Measurements from ENCODE around the gene COG5. TPM values are rescaled to one million over a fixed set of nuclear protein-coding genes. Genes with fewer than 3 reads are reported as not detected.

The COG5 gene
- 7.5 to 13.7 TPM (median 9.9 TPM) in 5 replicates for total RNA-seq (2022; extraction: Qiagen RNA extraction)

DNA sequence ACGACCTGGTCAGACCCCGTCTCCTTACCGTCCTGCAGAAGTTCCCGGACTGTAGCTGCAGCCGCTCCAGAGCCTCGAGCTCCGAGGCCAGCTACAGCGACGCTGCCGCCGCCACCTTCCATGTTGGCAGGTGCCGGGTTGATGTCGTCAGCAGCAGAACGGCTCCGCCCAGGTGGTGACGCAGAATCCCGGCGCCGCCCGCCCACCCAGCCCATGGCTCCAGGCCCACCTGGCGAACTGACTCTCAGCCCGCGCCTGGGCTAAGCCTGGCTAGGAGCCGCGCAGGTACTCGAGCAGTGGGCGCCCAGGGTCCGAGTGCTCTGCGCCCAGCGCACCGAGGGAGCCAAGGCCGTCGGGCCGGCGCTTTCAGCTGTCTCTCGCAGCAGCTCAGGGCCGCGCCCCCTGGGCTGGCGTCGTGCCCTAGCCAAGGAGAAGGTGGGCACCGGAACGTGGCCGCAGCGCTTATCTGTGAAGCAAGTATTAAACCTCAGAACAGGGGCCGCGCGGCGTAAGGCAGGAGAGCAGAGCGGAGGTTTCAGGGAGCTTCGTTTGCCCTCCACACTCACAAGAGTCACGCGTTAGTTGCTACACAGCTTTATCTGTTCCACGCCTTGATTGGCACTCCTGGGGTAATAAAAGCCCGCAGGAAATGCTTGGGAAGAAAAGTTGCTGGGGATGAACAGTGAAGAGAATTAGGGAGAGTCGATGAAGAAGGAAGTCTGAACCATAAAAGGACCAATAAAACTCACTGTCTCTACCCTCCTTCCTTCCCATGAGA is at the start of gene COG5, which contains the start of gene DUS4L:
Gene COG5, minus strand, starts transcription at position 146 of the 778 bp plus-strand sequence. Its CDS starts 24 bp downstream, at position 122.
Gene DUS4L, plus strand, starts transcription at position 197 of the 778 bp plus-strand sequence. CDS start 3,100 bp downstream, outside the sequence.

DNA sequence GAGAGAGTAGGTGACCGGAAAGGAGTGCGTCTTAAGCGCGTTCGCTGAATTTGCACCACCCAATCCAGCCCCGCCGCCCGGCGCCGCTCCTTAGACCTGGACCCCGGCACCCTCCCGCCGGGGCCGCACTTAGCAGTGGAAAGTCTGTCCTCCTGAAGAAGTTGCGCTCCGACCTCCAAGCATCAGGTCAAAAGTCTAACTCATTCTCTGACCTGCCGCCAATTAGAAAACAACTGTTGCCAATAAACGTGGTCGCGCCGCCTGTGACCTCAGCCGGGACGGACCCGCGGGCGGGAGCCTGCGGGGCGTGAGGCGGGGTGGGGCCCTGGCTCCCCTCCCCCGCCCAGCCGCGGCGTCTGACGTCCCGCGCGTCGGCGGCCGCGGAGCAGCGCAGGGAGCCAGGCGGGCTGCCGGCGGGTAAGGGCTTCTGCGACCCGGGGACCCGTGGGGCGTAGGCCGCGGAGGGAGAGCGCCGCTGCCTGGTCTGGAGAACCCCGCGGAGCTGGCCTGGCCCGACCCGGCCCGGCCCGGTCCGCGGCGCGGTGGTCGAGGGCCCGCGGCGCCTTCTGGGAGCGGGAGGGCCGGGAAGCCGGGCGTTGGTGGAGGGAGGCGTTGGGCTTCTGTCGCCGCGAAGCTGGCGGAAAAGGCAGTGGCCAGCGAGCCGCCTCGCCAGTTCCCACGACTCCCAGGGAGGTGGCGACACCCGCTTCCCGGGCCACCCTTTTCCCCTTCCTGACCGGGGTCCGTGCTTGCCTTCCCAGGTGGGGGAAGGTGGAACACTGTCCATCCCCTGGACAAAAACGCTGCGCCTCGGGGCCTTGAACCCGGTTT is 16.4 kb upstream of the COG5 start, which contains the start of gene BCAP29:
Gene BCAP29, plus strand, starts transcription at position 362 of the 831 bp plus-strand sequence. CDS start 527 bp downstream, outside the sequence.

DNA sequence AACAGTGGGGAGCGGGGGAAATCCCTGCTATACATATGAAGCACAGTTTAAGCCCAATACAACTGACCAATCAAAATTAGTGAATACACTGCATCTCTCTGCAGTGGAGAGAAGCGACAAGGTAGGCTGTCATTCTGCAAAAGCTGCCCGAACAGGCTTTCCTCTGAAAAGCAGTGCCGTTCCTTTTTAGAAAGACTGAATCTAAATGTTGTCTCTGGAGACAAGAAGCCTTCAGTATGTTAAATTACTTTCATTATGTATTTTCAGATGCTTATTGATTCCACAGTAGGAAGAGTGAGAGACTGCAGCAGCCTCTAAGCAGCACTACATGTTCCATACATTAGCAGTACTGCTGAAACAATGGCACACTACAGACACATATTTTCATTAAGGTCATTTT is 93.8 kb downstream of the COG5 start, which contains the start of gene GPR22:
Gene GPR22, plus strand, starts transcription at position 129 of the 400 bp plus-strand sequence. CDS start 4,004 bp downstream, outside the sequence.

DNA sequence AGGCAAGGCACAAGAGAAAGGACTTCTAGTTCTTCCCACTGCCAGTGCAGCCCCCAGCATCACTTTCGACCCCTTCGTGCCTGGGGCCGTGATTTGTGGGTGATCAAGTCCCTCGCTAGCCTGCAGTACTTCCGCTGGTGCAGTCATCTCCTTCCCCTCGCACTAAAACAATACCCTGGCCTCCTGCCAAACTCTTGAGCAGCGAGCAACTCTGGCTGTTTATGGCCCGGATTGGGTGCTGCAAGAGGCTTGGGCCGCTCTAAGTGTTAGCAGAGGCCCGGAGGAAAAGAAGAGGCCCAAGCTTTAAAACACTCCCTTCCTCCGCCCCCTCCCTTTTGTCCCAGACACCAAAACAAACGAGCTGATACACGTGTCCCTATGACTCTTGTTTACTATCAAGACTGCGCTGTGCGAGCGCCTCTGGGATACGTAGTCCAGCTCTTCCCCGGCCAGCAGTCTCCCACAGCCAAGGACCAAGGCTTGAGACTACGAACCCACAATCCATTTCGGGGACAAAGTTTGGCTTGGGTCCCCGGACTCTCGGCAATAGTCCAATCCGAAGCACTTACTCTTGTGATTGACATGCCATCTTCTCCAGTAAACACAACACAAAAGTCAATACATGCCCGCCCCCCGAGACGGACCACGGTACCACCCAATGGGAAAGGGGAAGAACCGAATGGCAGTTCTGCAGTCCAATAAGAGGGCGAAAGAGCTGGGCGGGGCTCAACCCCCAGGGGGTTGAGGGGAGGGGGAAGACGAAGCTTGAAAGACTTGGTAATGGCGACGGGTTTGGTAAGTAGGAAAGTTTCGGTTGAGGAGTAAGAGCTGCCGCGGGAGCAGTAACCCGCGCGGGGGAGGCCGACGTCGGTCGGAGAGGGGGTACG is 395.2 kb downstream of the COG5 start, which contains the start of gene HBP1:
Gene HBP1, plus strand, starts transcription at position 771 of the 887 bp plus-strand sequence. CDS start 10,891 bp downstream, outside the sequence.

Other genes with a start within 250 kb of the COG5 start
- not detected in 5 replicates for gene GPR22, start 93.9 kb downstream of the COG5 start, total RNA-seq (2022; extraction: Qiagen RNA extraction)
- gene DUS4L, start 51 bp upstream of the COG5 start, total RNA-seq (2022; extraction: Qiagen RNA extraction), result 8.3 to 10.1 TPM (median 9.8 TPM) in 5 replicates
- 32.0 to 44.8 TPM (median 39.2 TPM) in 5 replicates for gene BCAP29, start 16.3 kb upstream of the COG5 start, total RNA-seq (2022; extraction: Qiagen RNA extraction)
- gene SLC26A4, start 96.9 kb upstream of the COG5 start, total RNA-seq (2022; extraction: Qiagen RNA extraction), result 0.03 to 0.14 TPM (median 0.07 TPM) in 5 replicates
- 26.4 to 50.6 TPM (median 28.8 TPM) in 5 replicates for gene CBLL1, start 180.2 kb upstream of the COG5 start, total RNA-seq (2022; extraction: Qiagen RNA extraction)
- gene SLC26A3, start 239.3 kb upstream of the COG5 start, total RNA-seq (2022; extraction: Qiagen RNA extraction), result 0.02 to 0.05 TPM in 2 of 5 replicates, not detected in the others